GM12878 (cell line): ENCODE data around the gene SEPHS1. TPM values are rescaled to one million over a fixed set of nuclear protein-coding genes. Genes with fewer than 3 reads are reported as not detected.

Experiments
- BACH1 ChIP-seq: fragments of 450-650 bp; IDR thresholded peaks from 2 replicates; pipeline ENCODE4 v1.6.1; 2017; ENCODE audit warnings: mild to moderate bottlenecking, borderline replicate concordance
- CBFB ChIP-seq: IDR thresholded peaks from 2 replicates; pipeline ENCODE4 v1.6.1; 2016; ENCODE audit warnings: antibody characterized with exemption, low read depth
- CBX5 ChIP-seq: sonication (generic); IDR thresholded peaks from 2 replicates; pipeline ENCODE4 v1.6.1; 2016; ENCODE audit warnings: low read depth, moderate library complexity, mild to moderate bottlenecking, inconsistent platforms
- ETV6 ChIP-seq, 2 experiments: fragments of 450-650 bp in 1 of 2; IDR thresholded peaks in 1 of 2; conservative IDR thresholded peaks in 1 of 2; 2 replicates each; pipeline ENCODE4 v1.6.1; 2014; ENCODE audit warnings: antibody characterized with exemption in 1 of 2, borderline replicate concordance in 1 of 2, low read depth in 1 of 2, mild to moderate bottlenecking in 1 of 2, moderate library complexity in 1 of 2
- IKZF1 ChIP-seq: fragments of 450-650 bp; conservative IDR thresholded peaks from 2 replicates; pipeline ENCODE4 v1.6.1; 2017; ENCODE audit warnings: antibody characterized with exemption, mild to moderate bottlenecking
- IKZF2 ChIP-seq, 2 experiments: fragments of 450-650 bp; IDR thresholded peaks; 2 replicates each; pipeline ENCODE4 v1.6.1; 2017; ENCODE audit warnings: mild to moderate bottlenecking in 2 of 2, moderate library complexity in 2 of 2
- JUNB ChIP-seq: IDR thresholded peaks from 2 replicates; pipeline ENCODE4 v1.6.1; 2016; ENCODE audit warnings: antibody characterized with exemption, mild to moderate bottlenecking
- NFYA ChIP-seq: IDR thresholded peaks from 2 replicates; pipeline ENCODE4 v1.6.1; 2011; ENCODE audit warnings: low read depth, mild to moderate bottlenecking, low read length, improper control_type of control experiment, borderline replicate concordance
- NR2C1 ChIP-seq: fragments of 450-650 bp; IDR thresholded peaks from 2 replicates; pipeline ENCODE4 v1.6.1; 2017; ENCODE audit warnings: antibody characterized with exemption, mild to moderate bottlenecking, moderate library complexity
- PML ChIP-seq: IDR thresholded peaks from 2 replicates; pipeline ENCODE4 v1.6.1; 2012; ENCODE audit warnings: low read length, inconsistent platforms
- POLR2AphosphoS2 ChIP-seq: IDR thresholded peaks from 2 replicates; pipeline ENCODE4 v1.6.1; 2011; ENCODE audit warnings: low read depth, mild to moderate bottlenecking, low read length, improper control_type of control experiment, moderate library complexity
- POU2F2 ChIP-seq: IDR thresholded peaks from 3 replicates; pipeline ENCODE4 v1.6.1; 2011; ENCODE audit warnings: low read depth, mild to moderate bottlenecking, low read length, borderline replicate concordance
- RB1 ChIP-seq: fragments of 450-650 bp; formaldehyde crosslinking; IDR thresholded peaks from 2 replicates; pipeline ENCODE4 v1.6.1; 2017; ENCODE audit warnings: mild to moderate bottlenecking, borderline replicate concordance
- SMARCA5 ChIP-seq: fragments of 450-650 bp; IDR thresholded peaks from 2 replicates; pipeline ENCODE4 v1.6.1; 2017; ENCODE audit warnings: mild to moderate bottlenecking
- SRF ChIP-seq, 2 experiments: IDR thresholded peaks; 2 replicates each; pipeline ENCODE4 v1.6.1; 2011; ENCODE audit warnings: low read depth in 2 of 2, low read length in 2 of 2, mild to moderate bottlenecking in 1 of 2, moderate library complexity in 1 of 2
- STAT3 ChIP-seq: IDR thresholded peaks from 2 replicates; pipeline ENCODE4 v1.6.1; 2011; ENCODE audit warnings: low read depth, low read length, improper control_type of control experiment
- ZZZ3 ChIP-seq: IDR thresholded peaks from 2 replicates; pipeline ENCODE4 v1.6.1; 2011; ENCODE audit warnings: low read depth; ENCODE audit not compliant: control insufficient read depth, insufficient read length
- polyA plus RNA-seq, 11 experiments: library from polyadenylated mRNA; depleted of rRNA in 4 of 11; unstranded in 6 of 11; stranded (reverse) in 5 of 11; fragments of >200 nt; fragmentation: Nextera tagmentation in 4 of 11; fragmentation: Illumina TruSeq in 1 of 11; extraction: Ambion mirVana in 4 of 11; extraction: Trizol in 1 of 11; gene quantifications; 1 replicate in 1 of 11; 2 replicates in 10 of 11; pipeline versions ENCODE4 v1.2.1 to v1.2.3, GENCODE V29; 2011 to 2016; ENCODE audit warnings: inconsistent platforms in 2 of 11, missing spikeins in 2 of 11, low read depth in 1 of 11
- total RNA-seq, 4 experiments: library from RNA; depleted of rRNA in 3 of 4; stranded (reverse); fragments of >200 nt in 3 of 4; fragmentation: Illumina TruSeq in 1 of 4; extraction: Trizol in 1 of 4; gene quantifications; 2 replicates each; pipeline versions ENCODE4 v1.2.1 to v1.2.3, GENCODE V29; 2013 to 2021
- TF ChIP-seq, protein P1 (sequence below): fragments of 450-650 bp; IDR thresholded peaks from 2 replicates; pipeline ENCODE4 v1.6.1; 2017; ENCODE audit warnings: mild to moderate bottlenecking, low read depth, inconsistent platforms; ENCODE audit not compliant: poor library complexity, severe bottlenecking
- TF ChIP-seq, protein P2 (sequence below): fragments of 450-650 bp; IDR thresholded peaks from 2 replicates; pipeline ENCODE4 v1.6.1; 2018; ENCODE audit warnings: mild to moderate bottlenecking, low read depth, moderate library complexity; ENCODE audit not compliant: partially characterized antibody
- TF ChIP-seq, protein P3 (sequence below): fragments of 450-650 bp; IDR thresholded peaks from 2 replicates; pipeline ENCODE4 v1.6.1; 2014; ENCODE audit warnings: mild to moderate bottlenecking
- TF ChIP-seq, protein P4 (sequence below): fragments of 150-350 bp; IDR thresholded peaks from 2 replicates; pipeline ENCODE4 v1.6.1; 2014; ENCODE audit warnings: mild to moderate bottlenecking, low read depth, low read length
- TF ChIP-seq, protein P5 (sequence below): IDR thresholded peaks from 2 replicates; pipeline ENCODE4 v1.6.1; 2011; ENCODE audit warnings: borderline replicate concordance, low read depth, mild to moderate bottlenecking, moderate library complexity, mixed read lengths, low read length; ENCODE audit not compliant: insufficient read depth; ENCODE audit errors: extremely low read length

SEPHS1 gene
- total and polyA plus RNA-seq, 10 of the 15 experiments (the other 5 are each of a cell fraction or from before 2014, with no cell fraction given), result 14.7 to 85.4 (median 48.5) TPM

DNA sequence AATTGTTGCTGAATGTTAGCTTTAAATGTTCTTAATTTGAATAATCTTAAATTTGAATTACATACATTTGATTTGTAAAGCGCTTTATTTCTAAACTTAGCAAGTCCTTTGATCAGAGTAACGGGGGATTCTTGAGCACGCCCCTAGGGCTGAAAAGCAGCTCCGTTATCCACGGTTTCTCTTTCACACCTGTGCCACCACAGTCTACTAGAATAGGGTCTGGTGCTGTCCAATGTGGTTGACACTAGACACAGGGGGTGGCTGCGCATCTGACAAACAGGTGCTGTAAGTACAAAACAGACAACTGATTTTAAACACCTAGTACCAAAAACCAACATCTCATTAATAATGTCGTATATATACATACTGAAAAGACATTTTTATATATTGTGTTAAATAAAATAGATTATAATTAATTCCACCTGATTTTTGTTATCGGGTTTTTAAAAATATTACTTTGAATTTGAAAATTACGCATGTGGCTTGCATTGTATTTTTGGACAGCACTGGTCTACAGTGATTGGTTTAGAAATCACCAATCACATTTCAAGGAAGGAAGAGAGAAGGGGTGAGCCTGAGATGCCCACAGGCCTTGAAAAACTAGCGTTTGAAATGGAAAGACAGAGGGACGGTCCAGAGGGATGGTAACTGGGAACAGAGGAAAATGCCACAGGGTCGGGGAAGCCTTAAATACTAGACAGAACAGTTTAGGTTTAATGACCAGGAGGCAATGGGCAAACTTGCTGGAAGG is 7.3 kb downstream of the SEPHS1 start (continued):
- TF ChIP-seq, protein P1, sequence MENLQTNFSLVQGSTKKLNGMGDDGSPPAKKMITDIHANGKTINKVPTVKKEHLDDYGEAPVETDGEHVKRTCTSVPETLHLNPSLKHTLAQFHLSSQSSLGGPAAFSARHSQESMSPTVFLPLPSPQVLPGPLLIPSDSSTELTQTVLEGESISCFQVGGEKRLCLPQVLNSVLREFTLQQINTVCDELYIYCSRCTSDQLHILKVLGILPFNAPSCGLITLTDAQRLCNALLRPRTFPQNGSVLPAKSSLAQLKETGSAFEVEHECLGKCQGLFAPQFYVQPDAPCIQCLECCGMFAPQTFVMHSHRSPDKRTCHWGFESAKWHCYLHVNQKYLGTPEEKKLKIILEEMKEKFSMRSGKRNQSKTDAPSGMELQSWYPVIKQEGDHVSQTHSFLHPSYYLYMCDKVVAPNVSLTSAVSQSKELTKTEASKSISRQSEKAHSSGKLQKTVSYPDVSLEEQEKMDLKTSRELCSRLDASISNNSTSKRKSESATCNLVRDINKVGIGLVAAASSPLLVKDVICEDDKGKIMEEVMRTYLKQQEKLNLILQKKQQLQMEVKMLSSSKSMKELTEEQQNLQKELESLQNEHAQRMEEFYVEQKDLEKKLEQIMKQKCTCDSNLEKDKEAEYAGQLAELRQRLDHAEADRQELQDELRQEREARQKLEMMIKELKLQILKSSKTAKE, result peak; percentile 84
- TF ChIP-seq CBX5, result no peak
- TF ChIP-seq, protein P2, sequence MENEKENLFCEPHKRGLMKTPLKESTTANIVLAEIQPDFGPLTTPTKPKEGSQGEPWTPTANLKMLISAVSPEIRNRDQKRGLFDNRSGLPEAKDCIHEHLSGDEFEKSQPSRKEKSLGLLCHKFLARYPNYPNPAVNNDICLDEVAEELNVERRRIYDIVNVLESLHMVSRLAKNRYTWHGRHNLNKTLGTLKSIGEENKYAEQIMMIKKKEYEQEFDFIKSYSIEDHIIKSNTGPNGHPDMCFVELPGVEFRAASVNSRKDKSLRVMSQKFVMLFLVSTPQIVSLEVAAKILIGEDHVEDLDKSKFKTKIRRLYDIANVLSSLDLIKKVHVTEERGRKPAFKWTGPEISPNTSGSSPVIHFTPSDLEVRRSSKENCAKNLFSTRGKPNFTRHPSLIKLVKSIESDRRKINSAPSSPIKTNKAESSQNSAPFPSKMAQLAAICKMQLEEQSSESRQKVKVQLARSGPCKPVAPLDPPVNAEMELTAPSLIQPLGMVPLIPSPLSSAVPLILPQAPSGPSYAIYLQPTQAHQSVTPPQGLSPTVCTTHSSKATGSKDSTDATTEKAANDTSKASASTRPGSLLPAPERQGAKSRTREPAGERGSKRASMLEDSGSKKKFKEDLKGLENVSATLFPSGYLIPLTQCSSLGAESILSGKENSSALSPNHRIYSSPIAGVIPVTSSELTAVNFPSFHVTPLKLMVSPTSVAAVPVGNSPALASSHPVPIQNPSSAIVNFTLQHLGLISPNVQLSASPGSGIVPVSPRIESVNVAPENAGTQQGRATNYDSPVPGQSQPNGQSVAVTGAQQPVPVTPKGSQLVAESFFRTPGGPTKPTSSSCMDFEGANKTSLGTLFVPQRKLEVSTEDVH, result no peak
- no peak for TF ChIP-seq NR2C1
- TF ChIP-seq SRF (IDR thresholded peaks at IDR 0.05; ENCODE audit: low read depth in 2 of 2, low read length in 2 of 2), result no peak
- TF ChIP-seq POLR2AphosphoS2, result no peak
- no peak for TF ChIP-seq STAT3
- TF ChIP-seq ETV6 (conservative IDR thresholded peaks at IDR 0.05 in 1 of 2, IDR thresholded peaks at IDR 0.05 in 1 of 2; ENCODE audit: borderline replicate concordance in 1 of 2, low read depth in 1 of 2), result no peak
- peak; percentile 56; the same call in 1 of the 2 replicates for TF ChIP-seq IKZF1
- TF ChIP-seq ZZZ3, result no peak
- TF ChIP-seq POU2F2, result 0 out of 3 replicates have a peak, but pooled peaks have one; percentile 19
- TF ChIP-seq RB1, result no peak
- no peak for TF ChIP-seq JUNB
- TF ChIP-seq CBFB, result no peak
- TF ChIP-seq, protein P3, sequence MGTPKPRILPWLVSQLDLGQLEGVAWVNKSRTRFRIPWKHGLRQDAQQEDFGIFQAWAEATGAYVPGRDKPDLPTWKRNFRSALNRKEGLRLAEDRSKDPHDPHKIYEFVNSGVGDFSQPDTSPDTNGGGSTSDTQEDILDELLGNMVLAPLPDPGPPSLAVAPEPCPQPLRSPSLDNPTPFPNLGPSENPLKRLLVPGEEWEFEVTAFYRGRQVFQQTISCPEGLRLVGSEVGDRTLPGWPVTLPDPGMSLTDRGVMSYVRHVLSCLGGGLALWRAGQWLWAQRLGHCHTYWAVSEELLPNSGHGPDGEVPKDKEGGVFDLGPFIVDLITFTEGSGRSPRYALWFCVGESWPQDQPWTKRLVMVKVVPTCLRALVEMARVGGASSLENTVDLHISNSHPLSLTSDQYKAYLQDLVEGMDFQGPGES, result no peak
- TF ChIP-seq, protein P4, sequence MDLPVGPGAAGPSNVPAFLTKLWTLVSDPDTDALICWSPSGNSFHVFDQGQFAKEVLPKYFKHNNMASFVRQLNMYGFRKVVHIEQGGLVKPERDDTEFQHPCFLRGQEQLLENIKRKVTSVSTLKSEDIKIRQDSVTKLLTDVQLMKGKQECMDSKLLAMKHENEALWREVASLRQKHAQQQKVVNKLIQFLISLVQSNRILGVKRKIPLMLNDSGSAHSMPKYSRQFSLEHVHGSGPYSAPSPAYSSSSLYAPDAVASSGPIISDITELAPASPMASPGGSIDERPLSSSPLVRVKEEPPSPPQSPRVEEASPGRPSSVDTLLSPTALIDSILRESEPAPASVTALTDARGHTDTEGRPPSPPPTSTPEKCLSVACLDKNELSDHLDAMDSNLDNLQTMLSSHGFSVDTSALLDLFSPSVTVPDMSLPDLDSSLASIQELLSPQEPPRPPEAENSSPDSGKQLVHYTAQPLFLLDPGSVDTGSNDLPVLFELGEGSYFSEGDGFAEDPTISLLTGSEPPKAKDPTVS, result no peak
- no peak for TF ChIP-seq BACH1
- TF ChIP-seq PML, result 0 out of 2 replicates have a peak, but pooled peaks have one; percentile 25
- TF ChIP-seq NFYA, result no peak
- no peak for TF ChIP-seq SMARCA5
- TF ChIP-seq IKZF2 (IDR thresholded peaks at IDR 0.05), result peak; percentile 39 to 57; a peak in 2 of 4 replicates
- TF ChIP-seq, protein P5, sequence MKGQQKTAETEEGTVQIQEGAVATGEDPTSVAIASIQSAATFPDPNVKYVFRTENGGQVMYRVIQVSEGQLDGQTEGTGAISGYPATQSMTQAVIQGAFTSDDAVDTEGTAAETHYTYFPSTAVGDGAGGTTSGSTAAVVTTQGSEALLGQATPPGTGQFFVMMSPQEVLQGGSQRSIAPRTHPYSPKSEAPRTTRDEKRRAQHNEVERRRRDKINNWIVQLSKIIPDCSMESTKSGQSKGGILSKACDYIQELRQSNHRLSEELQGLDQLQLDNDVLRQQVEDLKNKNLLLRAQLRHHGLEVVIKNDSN, result no peak
